HG03025 (cell line): Measurements from ENCODE around the gene IL12A.

Source experiments
- ATAC-seq: cut with Tn5 transposase; IDR thresholded peaks from one replicate; pipeline ENCODE4 v1.9.1; 2021; ENCODE audit warnings: mild to moderate bottlenecking, moderate library complexity; ENCODE audit not compliant: unreplicated experiment, low FRiP score

The IL12A gene

DNA sequence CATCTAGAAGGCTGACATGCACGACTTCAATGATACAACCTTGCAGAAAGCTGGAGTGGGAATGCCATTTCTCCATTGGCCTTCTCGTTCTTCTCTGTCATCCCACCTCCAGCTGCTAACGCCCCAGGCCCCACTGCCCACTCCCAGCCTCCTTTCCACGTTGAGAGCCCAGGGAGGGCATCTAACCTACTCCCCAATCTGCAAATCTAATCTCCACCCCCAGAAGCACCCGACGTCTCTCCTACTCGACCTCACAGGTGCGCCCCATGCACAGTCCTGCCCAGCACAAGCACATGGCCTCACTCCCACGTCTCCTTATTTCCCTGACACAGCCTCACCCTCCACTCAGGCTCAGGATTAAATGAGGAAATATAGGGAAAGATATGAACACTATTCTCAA lies 33.4 kb downstream of the IL12A start:
- ATAC-seq: no peak

DNA sequence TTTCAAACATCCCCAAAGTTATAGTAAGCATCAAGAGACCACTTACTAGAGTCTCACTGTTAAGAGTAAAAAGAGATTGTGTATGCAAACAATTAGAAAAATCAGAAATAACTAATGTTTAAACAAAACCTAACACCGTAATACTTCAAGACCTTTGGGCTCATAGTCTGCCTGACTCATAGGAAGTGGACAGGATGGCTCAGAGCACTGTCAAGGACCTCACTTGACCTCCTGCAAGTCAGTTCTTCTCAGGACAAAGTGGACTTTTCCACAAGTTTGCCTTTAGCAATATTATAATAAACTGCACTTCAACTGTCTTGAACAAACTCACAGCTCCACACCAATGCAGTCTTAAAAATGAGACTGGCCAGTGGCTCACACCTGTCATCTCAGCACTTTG lies 34.8 kb downstream of the IL12A start:
- ATAC-seq: no peak

- ATAC-seq: peak; percentile 74
Observed at GRCh38 chr3:160027541-160028195, 39.0 kb downstream of the IL12A start.

GRCh38 chr3:160035757-160036156 lies 47.1 kb downstream of the IL12A start:
- ATAC-seq: no peak

DNA sequence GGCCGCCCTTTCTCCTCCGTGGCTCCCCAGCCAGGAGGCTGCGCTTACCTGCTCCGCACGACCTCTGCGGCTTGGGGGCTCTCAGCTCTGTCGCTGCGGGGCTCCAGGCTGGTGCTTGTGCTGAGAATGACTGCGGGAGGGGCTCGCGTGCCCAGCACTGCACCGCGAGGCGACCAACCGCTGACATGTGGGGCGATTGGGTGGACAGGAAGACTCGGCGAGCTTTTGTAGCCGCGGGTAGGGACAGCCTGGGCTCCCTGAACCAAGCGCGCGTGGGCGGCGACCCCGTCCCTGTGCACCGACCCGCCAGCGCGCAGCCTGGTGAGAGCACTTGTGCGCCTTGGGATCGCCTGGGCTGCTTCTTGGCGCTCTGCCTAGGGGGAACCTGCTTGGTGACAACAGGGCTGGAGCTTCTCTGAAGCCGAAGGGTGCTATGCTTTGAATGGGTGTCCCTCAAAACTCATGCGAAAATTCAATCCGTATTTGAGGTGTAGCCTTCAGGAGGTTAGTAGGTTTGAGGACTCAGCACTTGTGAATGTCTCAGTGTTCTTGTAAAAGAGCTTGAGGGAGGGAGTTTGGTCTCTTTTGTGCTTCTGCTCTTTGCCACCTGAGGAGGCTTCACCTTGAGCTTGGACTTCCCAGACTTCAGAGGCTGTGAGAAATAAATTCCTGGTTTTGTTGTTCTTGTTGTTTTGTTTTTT lies 50.4 kb downstream of the IL12A start:
- no peak for ATAC-seq

GRCh38 chr3:160040181-160040580 lies 51.5 kb downstream of the IL12A start:
- no peak for ATAC-seq

GRCh38 chr3:160041465-160041864 lies 52.8 kb downstream of the IL12A start:
- no peak for ATAC-seq

DNA sequence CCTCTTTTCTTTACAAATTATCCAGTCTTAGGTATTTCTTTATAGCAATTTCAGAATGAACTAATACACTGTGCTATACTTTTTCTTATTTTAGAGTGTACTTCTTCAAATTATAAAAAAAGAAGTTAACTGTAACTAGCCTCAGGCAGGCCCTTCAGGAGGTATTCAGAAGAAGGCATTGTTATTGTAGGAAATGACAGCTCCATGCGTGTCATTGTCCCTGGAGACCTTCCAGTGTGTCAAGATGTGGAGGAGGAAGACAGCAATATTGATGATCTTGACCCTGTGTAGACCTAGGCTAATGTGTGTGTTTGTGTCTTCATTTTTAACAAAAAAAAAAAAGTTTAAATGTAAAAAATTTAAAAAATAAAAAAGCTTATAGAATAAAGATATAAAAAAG lies 55.5 kb downstream of the IL12A start:
- ATAC-seq: no peak
